T-helper 2 cell (primary cell): ENCODE measurements around the gene NUBP1.

Source experiments
- DNase-seq, 5 experiments: peaks; one replicate each; pipeline versions ENCODE4 v3.0.0 to v3.0.0-alpha.2; 2012 to 2022

The NUBP1 gene

GRCh38 chr16:10808218-10808617 is 64.6 kb downstream of the NUBP1 start:
- peak in 1 of 5 experiments; percentile 14 for DNase-seq

GRCh38 chr16:10808850-10809249 is 65.2 kb downstream of the NUBP1 start:
- DNase-seq: no peak

GRCh38 chr16:10809706-10810105 is 66.1 kb downstream of the NUBP1 start:
- DNase-seq: no peak

- peak in 1 of 5 experiments; percentile 75 for DNase-seq
These were observed 68.9 kb downstream of the NUBP1 start for GRCh38 chr16:10812312-10813098.

GRCh38 chr16:10813099-10813455 is 69.4 kb downstream of the NUBP1 start:
- DNase-seq: no peak

GRCh38 chr16:10817514-10817913 is 73.9 kb downstream of the NUBP1 start:
- no peak for DNase-seq

GRCh38 chr16:10817963-10818941 is 74.6 kb downstream of the NUBP1 start, which contains the start of gene TVP23A:
TSS of gene TVP23A (minus strand) at chr16:10818794. CDS start at chr16:10818493, 301 bp downstream.
- DNase-seq: no peak
